GM12874 (cell line): ENCODE data around the gene TMEM187.

ENCODE experiments used
- CTCF ChIP-seq: IDR thresholded peaks from 2 replicates; pipeline ENCODE4 v1.5.1; 2011; ENCODE audit warnings: low read depth, mild to moderate bottlenecking, control low read depth, low read length, moderate library complexity; ENCODE audit not compliant: insufficient read depth

TMEM187 gene

GRCh38 chrX:154030715-154031305 lies 58.3 kb downstream of the TMEM187 start:
- no peak for TF ChIP-seq CTCF

- no peak for TF ChIP-seq CTCF
Measured at GRCh38 chrX:154032160-154032559, 59.6 kb downstream of the TMEM187 start.

GRCh38 chrX:154032653-154033052 lies 60.1 kb downstream of the TMEM187 start:
- TF ChIP-seq CTCF, result no peak
